Prostate gland (tissue), 2 donors: ENCODE data around the gene OR5AS1.
"Not testable (repeated sequence)": the region's sequence is repeated elsewhere in the genome, so short reads cannot be mapped to it uniquely, and the experiment has no call there.

Source experiments
- POLR2A ChIP-seq: fragments of 450-650 bp; IDR thresholded peaks from one replicate; pipeline ENCODE4 v1.6.1; 2016; ENCODE audit warnings: antibody characterized with exemption, mild to moderate bottlenecking
- POLR2AphosphoS5 ChIP-seq: sonication (generic); formaldehyde crosslinking; IDR thresholded peaks from one replicate; pipeline ENCODE4 v1.6.1; 2017; ENCODE audit warnings: antibody characterized with exemption
- TF ChIP-seq, protein P1 (sequence below), 4 experiments: fragments of 200-600 bp in 2 of 4; fragments of 450-650 bp in 2 of 4; sonication (generic) in 2 of 4; IDR thresholded peaks; 1 replicate in 3 of 4; 2 replicates in 1 of 4; pipeline ENCODE4 v1.5.1; 2016 to 2019; ENCODE audit warnings: antibody characterized with exemption in 4 of 4, mild to moderate bottlenecking in 2 of 4, moderate library complexity in 2 of 4

DNA sequence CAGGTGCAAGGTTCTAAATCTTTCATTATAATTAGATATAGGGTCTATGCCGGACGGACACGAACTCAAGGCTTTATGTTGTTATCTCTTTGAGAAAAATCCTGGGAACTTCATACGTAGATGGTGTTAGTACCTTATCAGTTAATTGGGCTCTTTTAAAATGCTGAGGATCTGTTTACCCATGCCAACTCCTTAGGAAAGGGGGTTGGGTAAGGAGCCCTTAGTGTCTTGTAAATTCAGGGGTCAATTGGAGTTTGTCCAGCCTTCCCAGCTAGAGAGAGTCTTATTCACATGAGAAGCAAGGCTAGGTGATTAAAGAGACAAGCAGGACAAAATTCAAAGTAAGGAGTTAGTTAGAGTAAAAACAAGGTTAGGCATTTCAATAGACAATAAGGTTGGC is 28.9 kb downstream of the OR5AS1 start:
- TF ChIP-seq, protein P1, sequence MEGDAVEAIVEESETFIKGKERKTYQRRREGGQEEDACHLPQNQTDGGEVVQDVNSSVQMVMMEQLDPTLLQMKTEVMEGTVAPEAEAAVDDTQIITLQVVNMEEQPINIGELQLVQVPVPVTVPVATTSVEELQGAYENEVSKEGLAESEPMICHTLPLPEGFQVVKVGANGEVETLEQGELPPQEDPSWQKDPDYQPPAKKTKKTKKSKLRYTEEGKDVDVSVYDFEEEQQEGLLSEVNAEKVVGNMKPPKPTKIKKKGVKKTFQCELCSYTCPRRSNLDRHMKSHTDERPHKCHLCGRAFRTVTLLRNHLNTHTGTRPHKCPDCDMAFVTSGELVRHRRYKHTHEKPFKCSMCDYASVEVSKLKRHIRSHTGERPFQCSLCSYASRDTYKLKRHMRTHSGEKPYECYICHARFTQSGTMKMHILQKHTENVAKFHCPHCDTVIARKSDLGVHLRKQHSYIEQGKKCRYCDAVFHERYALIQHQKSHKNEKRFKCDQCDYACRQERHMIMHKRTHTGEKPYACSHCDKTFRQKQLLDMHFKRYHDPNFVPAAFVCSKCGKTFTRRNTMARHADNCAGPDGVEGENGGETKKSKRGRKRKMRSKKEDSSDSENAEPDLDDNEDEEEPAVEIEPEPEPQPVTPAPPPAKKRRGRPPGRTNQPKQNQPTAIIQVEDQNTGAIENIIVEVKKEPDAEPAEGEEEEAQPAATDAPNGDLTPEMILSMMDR (IDR thresholded peaks at IDR 0.05) = not testable (repeated sequence)
- not testable (repeated sequence) for TF ChIP-seq POLR2A, POLR2AphosphoS5
